ENCODE measurements around the gene NOL4L.
A peak's percentile ranks its signal among the peaks of the same experiment; 100 is the strongest.

NOL4L gene

DNA sequence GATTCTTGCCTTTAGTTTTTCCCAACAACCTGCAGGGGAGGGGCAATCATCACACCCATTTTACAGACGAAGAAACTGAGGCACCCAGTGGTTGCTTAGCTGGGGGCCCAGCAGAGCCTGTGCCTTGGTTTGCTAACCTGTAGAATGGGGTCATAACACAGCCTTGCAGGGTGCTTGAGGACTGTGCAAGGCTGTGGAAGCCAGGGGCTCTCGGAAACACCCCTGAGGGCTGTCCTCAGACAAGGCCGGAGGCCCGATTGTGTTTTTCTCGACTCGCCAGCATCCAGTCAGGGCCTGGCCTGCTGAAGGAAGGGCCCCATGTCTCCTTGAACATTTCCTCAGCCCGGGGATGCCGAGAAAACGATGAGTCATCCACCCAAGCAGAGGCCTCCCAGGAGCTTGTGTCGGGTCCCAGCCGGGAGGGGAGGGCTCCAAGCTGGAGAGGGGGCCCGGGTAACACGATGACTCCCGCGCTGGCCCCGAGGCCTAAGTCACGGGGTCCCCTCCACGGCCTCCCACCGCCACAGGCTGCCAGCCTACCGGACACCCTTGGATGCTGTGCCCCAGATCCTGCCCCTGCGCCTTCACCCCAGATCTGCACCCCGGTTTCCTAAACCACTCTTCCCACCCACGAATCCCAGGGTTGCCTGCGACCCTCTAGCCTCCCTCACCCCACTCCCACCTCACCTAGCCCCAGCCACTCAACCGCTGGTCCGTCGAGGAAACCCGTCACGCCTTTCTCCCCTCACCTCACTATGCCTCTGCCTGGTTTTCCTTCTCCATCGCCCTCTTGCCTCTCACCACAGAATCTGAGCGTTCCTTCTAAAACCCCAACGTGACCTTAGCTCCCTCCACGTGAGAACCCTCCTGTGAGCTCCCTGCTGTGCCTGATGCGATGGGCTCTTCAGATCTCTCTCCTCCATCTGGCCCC is 10.6 kb downstream of the NOL4L start:
- DNase-seq = peak; percentile 64

- DNase-seq = no peak
Measured at GRCh38 chr20:32573167-32573851, 11.8 kb downstream of the NOL4L start.

GRCh38 chr20:32572271-32572968 is 12.7 kb downstream of the NOL4L start:
- no peak for DNase-seq

- no peak for DNase-seq
Measured at GRCh38 chr20:32571566-32571965, 13.6 kb downstream of the NOL4L start.

- no peak for DNase-seq
Measured at GRCh38 chr20:32570401-32571190, 14.5 kb downstream of the NOL4L start.

DNA sequence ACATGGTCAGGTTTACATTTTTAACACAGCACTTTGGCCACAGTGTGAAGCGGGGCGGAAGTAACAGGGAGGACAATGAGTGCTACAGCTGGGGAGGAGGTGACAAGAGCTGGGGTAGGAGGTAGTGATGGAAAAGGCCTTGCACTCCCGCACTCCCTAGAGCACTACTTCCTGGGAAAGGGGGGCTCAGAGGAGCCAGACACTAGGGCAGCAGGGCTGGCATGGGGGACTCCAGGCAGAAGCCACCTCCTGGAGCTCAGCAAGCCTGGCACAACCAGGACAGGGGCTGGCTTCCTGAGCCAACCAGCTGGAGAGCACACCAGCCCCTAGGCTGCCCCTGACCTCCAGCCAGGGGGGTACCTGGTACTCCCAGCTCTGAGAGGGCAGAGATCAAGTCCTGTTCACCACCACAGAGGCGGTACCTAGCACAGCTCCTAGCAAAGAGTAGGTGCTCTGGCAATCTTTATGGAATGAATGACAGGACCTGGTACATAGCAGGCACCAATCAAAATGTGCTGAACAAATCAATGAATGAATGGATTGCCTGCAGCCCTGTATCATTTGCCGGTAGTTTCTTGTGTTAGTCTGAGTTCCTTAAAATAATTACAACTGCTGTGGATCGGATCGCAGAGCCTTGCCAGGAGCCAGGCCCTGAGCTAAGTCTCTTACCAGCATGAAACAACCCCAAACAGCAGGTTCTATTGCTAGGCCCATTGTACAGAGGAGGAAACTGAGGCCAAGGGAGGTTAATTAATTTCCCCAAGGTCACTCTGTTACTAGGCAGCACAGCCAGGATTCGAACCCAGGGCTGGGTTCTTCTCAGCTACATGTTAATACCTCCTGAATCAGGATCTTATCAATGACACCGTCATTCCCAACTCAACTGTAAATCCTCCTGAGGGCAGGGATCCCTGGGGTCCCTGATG is 15.5 kb downstream of the NOL4L start:
- DNase-seq = no peak

- DNase-seq = no peak
Measured at GRCh38 chr20:32569018-32569379, 16.1 kb downstream of the NOL4L start.

DNA sequence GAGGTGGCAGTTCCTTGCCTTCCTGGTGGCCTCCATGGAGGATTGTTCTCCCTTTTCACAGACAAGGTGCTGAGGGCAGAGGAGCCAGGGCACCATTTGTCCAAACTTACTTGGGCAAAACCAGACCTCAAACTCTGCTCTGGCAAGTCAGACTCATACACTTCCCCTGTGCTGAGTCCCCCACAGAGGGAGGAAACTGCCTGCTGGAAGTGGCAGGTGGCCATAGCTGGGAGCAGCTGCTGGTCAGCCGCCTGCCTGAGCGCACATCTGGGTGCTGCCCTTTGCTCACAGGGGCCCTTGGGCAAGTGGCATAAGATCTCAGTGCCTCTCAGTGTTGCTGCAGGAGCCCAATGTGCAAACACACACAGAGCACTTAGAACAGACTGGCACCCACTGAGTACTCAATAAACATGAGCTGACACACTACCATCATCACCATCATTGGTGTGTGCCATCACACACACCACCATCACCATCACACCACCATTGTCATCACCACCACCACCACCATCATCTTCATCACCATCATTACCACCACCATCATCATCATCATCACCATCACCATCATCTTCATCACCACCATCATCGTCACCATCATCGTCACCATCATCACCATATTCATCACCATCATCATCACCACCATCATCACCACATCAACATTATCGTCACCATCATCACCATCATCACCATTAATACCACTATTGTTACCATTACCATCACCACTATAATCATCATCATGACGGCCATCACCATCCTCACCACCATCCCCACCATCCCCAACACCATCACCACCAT is 17.6 kb downstream of the NOL4L start:
- DNase-seq = no peak

DNA sequence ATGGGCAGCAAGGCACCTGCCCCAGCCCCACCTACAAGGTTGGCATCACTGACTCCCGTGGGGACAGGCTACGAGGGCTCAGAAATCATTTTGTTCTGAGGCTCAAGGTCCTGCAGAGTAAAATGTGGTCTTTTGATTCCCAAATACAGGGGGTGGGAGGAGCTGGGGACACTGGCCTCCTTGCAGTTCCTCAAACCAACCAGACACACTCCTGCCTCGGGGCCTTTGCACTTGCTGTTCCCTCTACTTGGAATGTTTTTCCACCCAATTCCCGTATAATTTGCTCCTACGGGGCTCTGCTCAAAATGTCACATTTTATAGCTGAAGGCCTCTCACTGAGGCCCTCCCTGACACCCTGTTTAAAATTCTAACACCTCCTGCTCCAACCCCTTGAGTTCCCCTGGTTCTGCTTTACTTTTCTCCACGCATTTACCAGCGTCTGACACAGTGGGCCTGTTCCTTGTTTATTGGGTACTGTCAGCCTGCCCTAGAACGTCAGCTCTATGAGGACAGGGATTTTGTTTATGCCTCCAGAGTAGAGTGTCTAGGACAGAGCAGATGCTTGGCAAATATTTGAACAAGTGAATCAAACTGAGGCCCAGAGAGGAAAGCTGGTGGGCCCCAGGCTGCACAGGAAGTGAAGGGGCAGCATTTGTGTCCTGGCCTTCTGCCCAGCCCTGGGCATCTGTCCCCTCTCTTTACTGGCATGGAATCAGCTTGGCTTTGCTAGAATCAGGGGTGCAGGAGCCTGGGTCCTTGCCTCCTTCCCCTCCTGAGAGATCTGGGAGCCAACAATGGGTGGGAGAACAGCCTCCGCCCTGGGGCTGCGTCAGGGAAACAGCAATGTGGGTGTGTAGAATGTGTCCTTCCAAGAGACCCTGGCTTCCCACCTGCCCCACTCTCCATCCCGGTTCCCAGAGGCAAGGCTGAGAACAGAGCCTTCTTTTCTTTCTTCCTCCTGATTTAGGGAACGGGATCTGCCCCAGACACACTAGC is 18.5 kb downstream of the NOL4L start:
- no peak for DNase-seq

DNA sequence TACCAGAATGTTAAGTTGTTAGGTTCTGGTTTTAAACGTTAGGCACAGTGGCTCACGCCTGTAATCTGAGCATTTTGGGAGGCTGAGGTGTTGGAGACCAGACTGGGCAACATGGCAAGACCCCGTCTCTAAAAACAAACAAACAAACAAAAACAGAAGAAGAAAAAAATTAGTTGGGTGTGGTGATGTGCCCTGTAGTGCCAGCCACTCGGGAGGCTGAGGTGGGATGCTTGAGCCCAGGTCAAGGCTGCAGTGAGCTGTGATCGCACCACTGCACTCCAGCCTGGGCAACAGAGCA is 19.4 kb downstream of the NOL4L start:
- DNase-seq = no peak

DNA sequence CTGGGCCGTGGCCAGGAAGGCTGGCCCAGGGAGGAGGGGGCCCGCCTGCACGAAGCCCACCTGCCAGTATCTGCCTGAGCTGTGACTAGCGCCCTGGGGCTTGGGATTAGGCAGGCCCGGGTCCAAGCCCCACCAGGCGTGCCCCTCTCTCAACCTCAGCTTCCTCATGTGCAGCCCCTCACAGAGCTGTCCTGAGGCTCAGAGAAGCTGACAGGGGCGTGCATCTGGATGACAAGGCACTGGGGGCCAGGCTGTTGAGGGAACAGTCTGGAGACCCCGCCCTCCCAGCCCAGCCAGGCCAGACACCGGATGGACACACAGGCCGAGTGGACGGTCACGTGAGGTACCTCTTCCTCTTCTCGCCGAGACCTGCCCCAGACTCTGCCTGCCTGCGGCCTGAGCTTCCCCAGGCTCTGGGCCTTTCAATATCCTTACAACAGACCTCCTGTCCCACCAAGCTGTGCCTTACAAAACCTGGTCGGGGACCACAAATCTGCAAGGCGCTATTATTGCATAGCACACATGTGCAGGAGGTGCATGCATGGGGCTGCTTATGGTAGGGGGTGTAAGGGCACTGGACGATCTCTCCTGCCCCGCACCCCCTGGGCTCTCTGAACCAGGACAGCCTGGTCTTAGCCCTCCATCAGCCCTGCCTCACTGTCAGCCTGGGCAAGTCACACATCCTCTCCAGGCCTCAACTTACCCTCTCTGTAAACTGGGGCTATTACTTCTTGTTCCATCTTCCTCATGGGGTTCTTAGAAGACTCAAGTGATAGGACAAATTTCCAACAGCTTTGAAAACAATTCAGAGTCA is 20.0 kb downstream of the NOL4L start:
- no peak for DNase-seq

- no peak for DNase-seq
Measured at GRCh38 chr20:32564440-32564839, 20.7 kb downstream of the NOL4L start.

- DNase-seq = no peak
Measured at GRCh38 chr20:32563311-32564272, 21.5 kb downstream of the NOL4L start.

DNA sequence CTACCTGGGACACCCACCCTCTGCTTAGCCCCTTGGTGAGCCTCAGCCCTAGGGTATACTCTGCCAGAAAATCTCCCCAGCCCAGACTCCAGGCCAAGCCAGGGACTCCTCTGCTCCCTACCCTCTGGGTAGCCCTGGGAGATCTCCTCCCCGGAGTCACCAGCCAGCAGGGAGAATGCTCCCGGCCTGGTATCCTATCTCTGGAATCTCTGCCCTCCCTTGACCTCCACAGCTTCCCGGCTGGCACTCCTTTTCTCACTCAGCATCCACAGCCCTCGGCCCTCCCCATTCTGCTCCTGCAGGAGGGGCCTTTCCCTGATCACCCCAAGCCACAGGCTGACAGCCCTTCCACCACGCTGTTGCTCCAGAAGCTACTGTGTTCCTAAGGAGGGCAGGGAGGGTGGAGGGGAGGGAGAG is 22.6 kb downstream of the NOL4L start:
- no peak for DNase-seq

DNA sequence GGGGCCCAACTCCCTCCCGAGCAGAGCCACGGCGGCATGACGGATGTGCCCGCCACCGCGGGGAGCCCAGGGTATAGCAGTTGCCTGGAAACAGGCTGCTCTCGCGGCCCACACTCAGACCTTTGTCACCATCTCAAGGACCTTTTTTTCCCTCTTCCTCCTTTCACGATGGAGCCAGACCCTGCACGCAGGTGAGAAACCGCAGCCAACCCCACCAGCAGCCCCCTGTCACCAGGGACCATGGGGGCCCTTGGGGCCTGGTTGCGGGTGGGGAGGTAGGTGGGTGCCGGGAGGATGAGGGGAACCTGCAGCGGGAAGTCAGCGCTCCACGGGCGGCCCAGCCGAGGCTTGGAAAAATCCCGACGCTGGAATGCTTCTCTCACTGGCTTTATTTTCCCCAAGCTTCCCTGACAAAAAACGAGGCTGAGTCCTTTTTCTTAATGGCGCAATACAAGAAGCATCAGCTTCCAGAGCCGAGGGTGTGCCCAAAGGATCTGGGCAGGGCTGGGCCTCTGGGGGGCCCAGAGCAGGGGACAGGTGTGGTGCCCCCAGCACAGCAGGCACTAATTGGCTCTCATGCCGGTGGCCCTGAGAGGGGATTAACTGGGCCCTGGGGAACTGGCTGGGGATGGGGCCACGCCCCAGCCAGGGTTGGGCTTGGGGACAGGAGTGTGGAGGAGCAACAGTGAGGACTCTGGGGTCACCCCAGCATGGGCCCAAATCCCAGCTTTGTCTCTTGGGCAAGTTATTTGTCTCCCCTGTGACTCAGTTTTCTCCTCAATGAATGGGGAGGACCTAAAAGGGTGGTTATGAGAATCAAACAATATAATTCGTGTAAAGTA is 23.9 kb downstream of the NOL4L start:
- DNase-seq = peak; percentile 54

- DNase-seq = no peak
Measured at GRCh38 chr20:32560482-32560988, 24.6 kb downstream of the NOL4L start.

Measured in stimulated activated CD8-positive, alpha-beta memory T cell treated with anti-CD3 and anti-CD28 coated beads, Interleukin-4, amount 100 ng/mL, for 48 hours (primary cell).